Measurements from ENCODE around the gene IFFO2.

The IFFO2 gene

DNA sequence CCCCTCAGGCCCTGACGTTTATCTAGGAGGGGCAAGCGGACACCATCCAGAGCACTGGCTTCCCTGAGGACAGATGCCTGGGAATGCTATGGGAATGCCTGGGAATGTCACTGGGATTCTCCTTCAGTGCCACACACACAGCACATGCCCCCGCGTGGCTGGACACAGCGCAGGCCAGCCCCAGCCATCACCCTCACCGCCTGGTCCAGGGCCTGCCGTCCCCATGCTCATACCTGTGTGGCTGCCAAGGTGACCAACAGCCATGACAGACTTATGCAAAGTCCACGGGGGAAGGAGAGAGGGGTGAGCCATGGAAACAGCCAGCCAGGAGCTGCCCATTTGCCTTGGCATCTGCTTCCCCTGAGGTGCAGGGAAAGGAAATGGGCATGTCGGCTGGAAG is 91.3 kb downstream of the IFFO2 start:
- DNase-seq, result no peak
- no peak overlapping the region for H2AFZ ChIP-seq (ENCODE audit: low read length)

GRCh38 chr1:18861590-18861989 is 94.9 kb downstream of the IFFO2 start:
- Histone ChIP-seq H3K4me1 (ENCODE audit: low read length) (no peaks in the 10 kb centered on the region), H4K20me1 (ENCODE audit: insufficient read depth, low read length) (no peaks in the 10 kb centered on the region), H3K4me2 (ENCODE audit: low read depth, low read length) (no peak overlapping the region), H3K9me3 (replicated peaks; ENCODE audit: insufficient read depth, low read length) (no peaks in the 10 kb centered on the region), H3K79me2 (ENCODE audit: low read length) (no peaks in the 10 kb centered on the region), H3K9me2 (replicated peaks; ENCODE audit: insufficient read depth, low read length) (no peaks in the 10 kb centered on the region), H2AFZ (ENCODE audit: low read length) (no peak overlapping the region), H3K4me3 (ENCODE audit: low read length) (no peak overlapping the region), H3K27ac (ENCODE audit: low read length) (no peak overlapping the region), H3K36me3 (replicated peaks; ENCODE audit: insufficient read depth, low read length) (no peaks in the 10 kb centered on the region), H3F3A (ENCODE audit: insufficient read depth, low read length) (no peaks in the 10 kb centered on the region), H3K27me3 (replicated peaks; ENCODE audit: insufficient read depth, low read length) (peaks cover 93% of the 10 kb centered on the region), H3K9ac (ENCODE audit: low read length) (no peak overlapping the region)
- no peak for TF ChIP-seq CTCF (IDR thresholded peaks at IDR 0.05; ENCODE audit: low read length)
- no peak for TF ChIP-seq EZH2 (optimal IDR thresholded peaks at IDR 0.05; ENCODE audit: low read depth, low read length)
- TF ChIP-seq EZH2phosphoT487 (IDR thresholded peaks at IDR 0.05; ENCODE audit: low read length), result no peak
- no peak for DNase-seq

More for the DNA sequence above, 91.3 kb downstream of the IFFO2 start:
- H4K20me1 ChIP-seq (ENCODE audit: insufficient read depth, low read length), result no peaks in the 10 kb centered on the region
- H3K27ac ChIP-seq (ENCODE audit: low read length), result no peak overlapping the region
- peaks cover 98% of the 10 kb centered on the region for H3K27me3 ChIP-seq (replicated peaks; ENCODE audit: insufficient read depth, low read length)
- H3K4me3 ChIP-seq (ENCODE audit: low read length), result no peak overlapping the region
- H3K36me3 ChIP-seq (replicated peaks; ENCODE audit: insufficient read depth, low read length), result no peaks in the 10 kb centered on the region
- no peaks in the 10 kb centered on the region for H3K79me2 ChIP-seq (ENCODE audit: low read length)
- H3K4me2 ChIP-seq (ENCODE audit: low read depth, low read length), result no peak overlapping the region
- no peaks in the 10 kb centered on the region for H3K9me2 ChIP-seq (replicated peaks; ENCODE audit: insufficient read depth, low read length)
- no peak for TF ChIP-seq EZH2phosphoT487 (IDR thresholded peaks at IDR 0.05; ENCODE audit: low read length)
- no peak for TF ChIP-seq EZH2 (optimal IDR thresholded peaks at IDR 0.05; ENCODE audit: low read depth, low read length)
- TF ChIP-seq CTCF (IDR thresholded peaks at IDR 0.05; ENCODE audit: low read length), result no peak
- H3K9me3 ChIP-seq (replicated peaks; ENCODE audit: insufficient read depth, low read length), result no peaks in the 10 kb centered on the region
- H3K4me1 ChIP-seq (ENCODE audit: low read length), result no peaks in the 10 kb centered on the region
- H3K9ac ChIP-seq (ENCODE audit: low read length), result no peak overlapping the region
- no peaks in the 10 kb centered on the region for H3F3A ChIP-seq (ENCODE audit: insufficient read depth, low read length)

DNA sequence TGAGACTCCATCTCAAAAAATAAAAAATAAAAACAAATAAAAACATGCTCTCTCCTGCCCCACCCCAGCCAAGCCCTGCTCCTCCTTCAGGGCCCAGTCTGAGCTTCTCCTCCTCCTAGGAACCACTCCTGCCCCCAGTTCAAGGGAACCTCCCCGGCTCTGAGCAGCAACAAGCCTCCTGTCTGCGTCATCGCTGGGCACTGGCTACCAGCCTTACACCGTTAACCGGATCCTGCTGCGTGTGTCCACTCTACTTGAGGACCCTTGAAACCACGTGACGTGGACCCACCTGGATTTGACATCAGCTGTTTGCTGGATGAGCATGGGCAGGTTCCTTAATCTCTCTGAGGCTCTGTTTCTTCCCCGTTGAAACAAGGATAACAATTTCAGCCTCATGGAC is 95.4 kb downstream of the IFFO2 start:
- TF ChIP-seq EZH2phosphoT487 (IDR thresholded peaks at IDR 0.05; ENCODE audit: low read length), result no peak
- TF ChIP-seq CTCF (IDR thresholded peaks at IDR 0.05; ENCODE audit: low read length), result no peak
- no peak for TF ChIP-seq EZH2 (optimal IDR thresholded peaks at IDR 0.05; ENCODE audit: low read depth, low read length)
- H3K9me2 ChIP-seq (replicated peaks; ENCODE audit: insufficient read depth, low read length), result no peaks in the 10 kb centered on the region
- H3K27me3 ChIP-seq (replicated peaks; ENCODE audit: insufficient read depth, low read length), result peaks cover 93% of the 10 kb centered on the region
- H2AFZ ChIP-seq (ENCODE audit: low read length), result no peak overlapping the region
- H3K4me1 ChIP-seq (ENCODE audit: low read length), result no peaks in the 10 kb centered on the region
- no peak overlapping the region for H3K4me2 ChIP-seq (ENCODE audit: low read depth, low read length)
- DNase-seq, result no peak
- no peaks in the 10 kb centered on the region for H3K79me2 ChIP-seq (ENCODE audit: low read length)
- no peaks in the 10 kb centered on the region for H3F3A ChIP-seq (ENCODE audit: insufficient read depth, low read length)
- H3K9me3 ChIP-seq (replicated peaks; ENCODE audit: insufficient read depth, low read length), result no peaks in the 10 kb centered on the region
- H3K36me3 ChIP-seq (replicated peaks; ENCODE audit: insufficient read depth, low read length), result no peaks in the 10 kb centered on the region
- H3K4me3 ChIP-seq (ENCODE audit: low read length), result no peak overlapping the region
- H3K27ac ChIP-seq (ENCODE audit: low read length), result no peak overlapping the region
- H4K20me1 ChIP-seq (ENCODE audit: insufficient read depth, low read length), result no peaks in the 10 kb centered on the region
- no peak overlapping the region for H3K9ac ChIP-seq (ENCODE audit: low read length)

Measured in MM.1S (cell line).